ENCODE measurements around the gene RPS2.

Gene RPS2

DNA sequence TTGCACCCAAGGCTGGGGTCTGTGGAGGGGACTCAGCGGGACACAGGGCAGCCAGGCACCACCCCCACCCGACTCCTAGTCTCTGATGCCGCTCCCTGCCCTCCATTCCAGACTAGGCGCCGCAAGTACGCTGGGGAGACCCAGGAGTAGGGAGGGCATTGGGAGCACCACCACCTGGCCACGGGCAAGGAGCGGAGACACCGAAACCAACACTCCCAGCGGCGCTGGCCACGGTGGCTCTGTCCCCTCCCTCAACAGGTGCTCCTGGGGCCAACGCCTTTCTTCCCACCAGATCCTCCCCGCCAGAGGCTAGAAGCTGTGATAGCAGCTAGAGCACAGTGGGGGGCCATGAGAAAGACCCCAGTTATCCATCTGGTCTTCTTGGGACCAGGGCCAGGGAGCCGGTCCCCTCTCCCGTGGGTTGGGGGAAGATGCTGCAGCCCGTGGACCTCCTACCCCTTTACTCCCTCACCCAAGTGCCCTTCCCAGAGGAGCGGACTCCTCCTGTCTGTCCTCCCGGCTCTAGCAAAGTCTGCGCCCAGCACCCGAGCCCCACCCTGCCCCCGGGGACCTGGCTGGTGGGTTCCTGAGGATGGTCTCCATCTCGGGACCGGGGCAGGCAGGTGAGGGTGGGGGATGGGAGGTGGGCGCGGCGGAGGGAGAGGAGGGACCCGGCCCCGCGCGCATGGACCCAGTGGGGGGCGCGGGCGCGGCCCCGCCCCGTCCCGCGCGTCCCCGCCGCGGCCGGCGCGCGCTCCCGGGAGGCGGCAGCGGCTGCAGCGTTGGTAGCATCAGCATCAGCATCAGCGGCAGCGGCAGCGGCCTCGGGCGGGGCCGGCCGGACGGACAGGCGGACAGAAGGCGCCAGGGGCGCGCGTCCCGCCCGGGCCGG, 24.8 kb upstream of the RPS2 start, which contains the start of gene SYNGR3:
TSS of gene SYNGR3 (plus strand) at position 762 of the 892 bp plus-strand sequence. CDS start 133 bp downstream, outside the sequence.
- H3K4me3 ChIP-seq (ENCODE audit: low read depth, low read length), result no peak within 1 kb of the TSS
- no peak for DNase-seq (ENCODE audit: low read depth)
- TF ChIP-seq, protein P1, sequence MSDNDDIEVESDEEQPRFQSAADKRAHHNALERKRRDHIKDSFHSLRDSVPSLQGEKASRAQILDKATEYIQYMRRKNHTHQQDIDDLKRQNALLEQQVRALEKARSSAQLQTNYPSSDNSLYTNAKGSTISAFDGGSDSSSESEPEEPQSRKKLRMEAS (IDR thresholded peaks at IDR 0.05; ENCODE audit: low read depth, low read length), result no peak
- TF ChIP-seq MYC (IDR thresholded peaks at IDR 0.05; ENCODE audit: low read depth, low read length), result no peak
- TF ChIP-seq, protein P2, sequence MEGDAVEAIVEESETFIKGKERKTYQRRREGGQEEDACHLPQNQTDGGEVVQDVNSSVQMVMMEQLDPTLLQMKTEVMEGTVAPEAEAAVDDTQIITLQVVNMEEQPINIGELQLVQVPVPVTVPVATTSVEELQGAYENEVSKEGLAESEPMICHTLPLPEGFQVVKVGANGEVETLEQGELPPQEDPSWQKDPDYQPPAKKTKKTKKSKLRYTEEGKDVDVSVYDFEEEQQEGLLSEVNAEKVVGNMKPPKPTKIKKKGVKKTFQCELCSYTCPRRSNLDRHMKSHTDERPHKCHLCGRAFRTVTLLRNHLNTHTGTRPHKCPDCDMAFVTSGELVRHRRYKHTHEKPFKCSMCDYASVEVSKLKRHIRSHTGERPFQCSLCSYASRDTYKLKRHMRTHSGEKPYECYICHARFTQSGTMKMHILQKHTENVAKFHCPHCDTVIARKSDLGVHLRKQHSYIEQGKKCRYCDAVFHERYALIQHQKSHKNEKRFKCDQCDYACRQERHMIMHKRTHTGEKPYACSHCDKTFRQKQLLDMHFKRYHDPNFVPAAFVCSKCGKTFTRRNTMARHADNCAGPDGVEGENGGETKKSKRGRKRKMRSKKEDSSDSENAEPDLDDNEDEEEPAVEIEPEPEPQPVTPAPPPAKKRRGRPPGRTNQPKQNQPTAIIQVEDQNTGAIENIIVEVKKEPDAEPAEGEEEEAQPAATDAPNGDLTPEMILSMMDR (IDR thresholded peaks at IDR 0.05; ENCODE audit: low read depth, low read length), result no peak
- no peak for TF ChIP-seq POLR2A (IDR thresholded peaks at IDR 0.05; ENCODE audit: extremely low read depth, insufficient read length)

DNA sequence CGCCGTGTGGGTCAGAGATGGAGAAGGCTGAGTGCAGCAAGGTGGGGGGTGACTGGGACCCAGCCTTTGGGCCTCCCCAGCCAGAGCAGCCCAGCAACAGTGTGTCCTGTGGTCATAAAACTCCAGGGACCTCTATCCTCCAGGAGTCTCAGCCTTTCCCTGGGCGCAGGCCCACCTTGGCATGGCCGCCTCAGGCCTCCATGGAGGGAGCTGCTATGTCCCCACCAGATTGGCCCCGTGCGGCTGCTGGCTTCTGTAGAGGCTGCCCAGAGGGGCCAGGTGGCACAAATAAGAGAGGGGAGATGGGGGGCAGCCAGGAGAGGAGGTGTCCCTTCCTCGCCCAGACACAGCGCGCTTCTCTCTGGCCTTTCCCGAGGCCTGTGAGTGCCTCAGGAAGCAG, 22.6 kb upstream of the RPS2 start:
- TF ChIP-seq MYC (IDR thresholded peaks at IDR 0.05; ENCODE audit: low read depth, low read length), result no peak
- TF ChIP-seq, protein P1 (IDR thresholded peaks at IDR 0.05; ENCODE audit: low read depth, low read length), result no peak
- TF ChIP-seq, protein P2 (IDR thresholded peaks at IDR 0.05; ENCODE audit: low read depth, low read length), result no peak
- no peak for TF ChIP-seq POLR2A (IDR thresholded peaks at IDR 0.05; ENCODE audit: extremely low read depth, insufficient read length)
- DNase-seq (ENCODE audit: low read depth), result no peak

DNA sequence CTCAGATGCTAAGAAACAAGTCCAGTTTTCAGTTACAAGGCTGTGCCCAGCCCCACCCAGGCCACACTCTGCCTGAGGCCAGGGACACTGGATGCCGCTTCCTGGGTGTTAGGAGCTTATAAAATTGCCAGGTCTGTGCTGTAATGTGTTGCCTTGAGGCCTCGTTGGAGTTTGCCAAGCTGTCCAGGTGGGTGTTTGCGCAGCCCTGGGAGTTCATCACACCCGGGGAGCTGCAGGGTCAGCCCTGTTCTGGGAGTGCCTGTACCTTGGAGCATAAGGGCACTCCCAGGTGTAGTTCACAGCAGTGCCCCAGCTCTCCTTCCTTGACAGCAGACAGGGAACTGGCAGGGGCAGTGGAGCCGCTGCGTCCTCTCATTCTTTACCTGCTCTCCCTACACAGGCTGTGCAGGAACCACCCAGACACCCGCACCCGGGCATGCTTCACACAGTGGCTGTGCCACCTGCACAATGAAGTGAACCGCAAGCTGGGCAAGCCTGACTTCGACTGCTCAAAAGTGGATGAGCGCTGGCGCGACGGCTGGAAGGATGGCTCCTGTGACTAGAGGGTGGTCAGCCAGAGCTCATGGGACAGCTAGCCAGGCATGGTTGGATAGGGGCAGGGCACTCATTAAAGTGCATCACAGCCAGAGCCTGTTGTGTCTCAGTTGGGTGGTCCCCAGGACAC, 21.0 kb upstream of the RPS2 start:
- TF ChIP-seq, protein P2 (IDR thresholded peaks at IDR 0.05; ENCODE audit: low read depth, low read length), result no peak
- TF ChIP-seq, protein P1 (IDR thresholded peaks at IDR 0.05; ENCODE audit: low read depth, low read length), result no peak
- TF ChIP-seq MYC (IDR thresholded peaks at IDR 0.05; ENCODE audit: low read depth, low read length), result no peak
- TF ChIP-seq POLR2A (IDR thresholded peaks at IDR 0.05; ENCODE audit: extremely low read depth, insufficient read length), result no peak
- no peak for DNase-seq (ENCODE audit: low read depth)
- peak overlapping the region; percentile 68 for H3K4me3 ChIP-seq (ENCODE audit: low read depth, low read length)

More for the DNA sequence above, 22.6 kb upstream of the RPS2 start:
- H3K4me3 ChIP-seq (ENCODE audit: low read depth, low read length), result no peak overlapping the region

DNA sequence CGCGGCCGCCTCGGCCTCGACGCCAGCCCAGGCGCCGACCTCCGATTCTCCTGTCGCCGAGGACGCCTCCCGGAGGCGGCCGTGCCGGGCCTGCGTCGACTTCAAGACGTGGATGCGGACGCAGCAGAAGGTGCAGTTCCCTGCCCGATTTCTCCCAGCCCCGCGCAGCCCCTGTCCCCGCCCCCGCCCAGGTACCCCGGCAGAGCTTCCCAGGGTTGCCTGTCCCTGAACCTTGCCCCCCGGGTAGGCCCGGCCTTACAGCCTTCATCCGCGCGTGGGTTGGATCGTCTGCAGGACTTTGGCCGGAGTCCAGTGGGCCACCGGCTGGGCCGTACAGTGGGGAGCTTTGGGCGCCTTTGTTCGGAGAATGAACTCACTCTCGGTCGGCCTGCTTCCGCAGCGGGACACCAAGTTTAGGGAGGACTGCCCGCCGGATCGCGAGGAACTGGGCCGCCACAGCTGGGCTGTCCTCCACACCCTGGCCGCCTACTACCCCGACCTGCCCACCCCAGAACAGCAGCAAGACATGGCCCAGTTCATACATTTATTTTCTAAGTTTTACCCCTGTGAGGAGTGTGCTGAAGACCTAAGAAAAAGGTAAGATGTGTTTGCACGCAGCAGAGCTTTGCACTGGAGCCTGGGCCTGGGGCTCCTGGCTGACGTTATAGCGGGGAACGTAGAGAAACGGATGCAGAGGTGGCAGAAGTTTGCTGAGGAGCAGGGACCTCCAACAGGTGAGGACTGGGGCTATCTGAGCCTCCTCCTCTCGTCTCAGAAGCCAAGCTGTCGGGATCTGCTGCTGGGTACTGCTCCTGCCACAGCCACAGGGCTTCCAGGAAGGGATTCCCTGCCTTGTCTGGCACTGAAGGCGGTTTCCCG, 20.0 kb upstream of the RPS2 start:
- no peak for DNase-seq (ENCODE audit: low read depth)
- TF ChIP-seq MYC (IDR thresholded peaks at IDR 0.05; ENCODE audit: low read depth, low read length), result no peak
- TF ChIP-seq, protein P1 (IDR thresholded peaks at IDR 0.05; ENCODE audit: low read depth, low read length), result no peak
- TF ChIP-seq, protein P2 (IDR thresholded peaks at IDR 0.05; ENCODE audit: low read depth, low read length), result no peak
- TF ChIP-seq POLR2A (IDR thresholded peaks at IDR 0.05; ENCODE audit: extremely low read depth, insufficient read length), result no peak
- H3K4me3 ChIP-seq (ENCODE audit: low read depth, low read length), result peak overlapping the region; percentile 68
